Measurements from ENCODE around the gene GSE1.

The GSE1 gene

GRCh38 chr16:85656351-85657266 lies 43.5 kb downstream of the GSE1 start:
- TF ChIP-seq HDGF (IDR thresholded peaks at IDR 0.05; ENCODE audit: borderline replicate concordance), result no peak
- TF ChIP-seq ARNT (IDR thresholded peaks at IDR 0.05), result no peak
- ChIA-PET CTCF (interaction anchor here (0.6 to 0.8 kb wide), 2 partner anchors 146 to 326 kb away, joined by 3 read pairs; no protein-coding TSS in a partner anchor), POLR2A (no interaction called here)
- no peak for DNase-seq (ENCODE audit: extremely low spot score)

- ChIA-PET CTCF (no interaction called here), POLR2A (no interaction called here)
- TF ChIP-seq CTBP1 (IDR thresholded peaks at IDR 0.05; ENCODE audit: borderline replicate concordance) (no peak), NFRKB (IDR thresholded peaks at IDR 0.05) (no peak), LEF1 (IDR thresholded peaks at IDR 0.05; ENCODE audit: borderline replicate concordance) (no peak), FOXK2 (IDR thresholded peaks at IDR 0.05) (no peak), ARNT (IDR thresholded peaks at IDR 0.05) (no peak), TARDBP (IDR thresholded peaks at IDR 0.05) (no peak), PKNOX1 (IDR thresholded peaks at IDR 0.05) (no peak), SP1 (IDR thresholded peaks at IDR 0.05) (no peak), SUZ12 (IDR thresholded peaks at IDR 0.05) (no peak), ELF4 (IDR thresholded peaks at IDR 0.05) (no peak), ZNF384 (IDR thresholded peaks at IDR 0.05) (no peak), L3MBTL2 (conservative IDR thresholded peaks at IDR 0.05) (no peak), FOXA1 (IDR thresholded peaks at IDR 0.05) (no peak), BHLHE40 (IDR thresholded peaks at IDR 0.05; ENCODE audit: borderline replicate concordance) (no peak), FOXM1 (IDR thresholded peaks at IDR 0.05; ENCODE audit: borderline replicate concordance) (no peak)
- no peak for DNase-seq (ENCODE audit: extremely low spot score)
Observed at GRCh38 chr16:85657267-85657650, 44.1 kb downstream of the GSE1 start.

DNA sequence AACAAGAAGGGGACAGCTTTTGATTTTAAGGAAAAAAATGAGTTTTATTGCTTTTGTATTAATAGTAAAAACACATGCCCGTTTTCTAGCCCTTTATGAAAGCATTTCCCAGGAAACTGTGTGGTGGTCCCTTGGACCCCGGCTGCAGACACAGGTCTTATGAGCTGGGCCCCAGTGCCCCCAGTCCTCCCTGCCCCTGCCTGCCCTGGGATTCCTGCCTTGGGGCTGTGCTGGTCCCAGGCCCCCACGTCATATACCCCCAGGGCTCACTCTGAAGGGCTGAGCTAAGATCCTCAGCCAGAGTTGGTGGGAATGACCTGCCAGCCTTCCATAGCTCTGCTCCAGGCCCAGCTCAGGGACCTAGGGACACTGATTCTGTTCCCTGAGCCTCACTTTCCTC lies 44.9 kb downstream of the GSE1 start:
- no peak for TF ChIP-seq BHLHE40 (IDR thresholded peaks at IDR 0.05; ENCODE audit: borderline replicate concordance)
- no peak for TF ChIP-seq FOXM1 (IDR thresholded peaks at IDR 0.05; ENCODE audit: borderline replicate concordance)
- TF ChIP-seq LEF1 (IDR thresholded peaks at IDR 0.05; ENCODE audit: borderline replicate concordance), result no peak
- no peak for TF ChIP-seq ELF4 (IDR thresholded peaks at IDR 0.05)
- TF ChIP-seq PKNOX1 (IDR thresholded peaks at IDR 0.05), result no peak
- TF ChIP-seq ARNT (IDR thresholded peaks at IDR 0.05), result no peak
- TF ChIP-seq FOXA1 (IDR thresholded peaks at IDR 0.05), result no peak
- no peak for TF ChIP-seq CTBP1 (IDR thresholded peaks at IDR 0.05; ENCODE audit: borderline replicate concordance)
- TF ChIP-seq SP1 (IDR thresholded peaks at IDR 0.05), result no peak
- TF ChIP-seq TARDBP (IDR thresholded peaks at IDR 0.05), result no peak
- TF ChIP-seq ZNF384 (IDR thresholded peaks at IDR 0.05), result no peak
- ChIA-PET CTCF (no interaction called here), POLR2A (no interaction called here)
- no peak for DNase-seq (ENCODE audit: extremely low spot score)

- no peak for TF ChIP-seq SUZ12 (IDR thresholded peaks at IDR 0.05)
- ChIA-PET POLR2A (no interaction called here), CTCF (interaction anchor here (0.6 to 1.0 kb wide), 2 partner anchors 9 to 107 kb away, joined by 3 to 4 read pairs; no protein-coding TSS in a partner anchor)
- DNase-seq (ENCODE audit: extremely low spot score), result no peak
Observed at GRCh38 chr16:85658504-85659326, 45.6 kb downstream of the GSE1 start.

GRCh38 chr16:85659336-85659735 lies 46.2 kb downstream of the GSE1 start:
- ChIA-PET POLR2A (no interaction called here), CTCF (interaction anchor here (0.6 to 1.0 kb wide), 3 partner anchors 9 to 107 kb away, joined by 3 to 4 read pairs (median 4); no protein-coding TSS in a partner anchor)
- TF ChIP-seq ARNT (IDR thresholded peaks at IDR 0.05) (no peak), SP1 (IDR thresholded peaks at IDR 0.05) (no peak), HDGF (IDR thresholded peaks at IDR 0.05; ENCODE audit: borderline replicate concordance) (no peak), FOXK2 (IDR thresholded peaks at IDR 0.05) (no peak)
- DNase-seq (ENCODE audit: extremely low spot score), result no peak

- peak; percentile 82 for DNase-seq (ENCODE audit: extremely low spot score)
- ChIA-PET POLR2A (no interaction called here), CTCF (interaction anchor here (0.6 to 1.0 kb wide), 3 partner anchors 8 to 106 kb away, joined by 3 to 4 read pairs (median 4); no protein-coding TSS in a partner anchor)
- TF ChIP-seq ELF4 (IDR thresholded peaks at IDR 0.05), result no peak
- no peak for TF ChIP-seq FOXA1 (IDR thresholded peaks at IDR 0.05)
- TF ChIP-seq FOXM1 (IDR thresholded peaks at IDR 0.05; ENCODE audit: borderline replicate concordance), result no peak
- TF ChIP-seq CTBP1 (IDR thresholded peaks at IDR 0.05; ENCODE audit: borderline replicate concordance), result no peak
- no peak for TF ChIP-seq SP1 (IDR thresholded peaks at IDR 0.05)
- no peak for TF ChIP-seq TARDBP (IDR thresholded peaks at IDR 0.05)
- TF ChIP-seq FOXK2 (IDR thresholded peaks at IDR 0.05), result no peak
- no peak for TF ChIP-seq ZNF384 (IDR thresholded peaks at IDR 0.05)
- TF ChIP-seq NFRKB (IDR thresholded peaks at IDR 0.05), result no peak
- TF ChIP-seq LEF1 (IDR thresholded peaks at IDR 0.05; ENCODE audit: borderline replicate concordance), result no peak
- no peak for TF ChIP-seq PKNOX1 (IDR thresholded peaks at IDR 0.05)
- no peak for TF ChIP-seq ARNT (IDR thresholded peaks at IDR 0.05)
- TF ChIP-seq L3MBTL2 (conservative IDR thresholded peaks at IDR 0.05), result no peak
- TF ChIP-seq BHLHE40 (IDR thresholded peaks at IDR 0.05; ENCODE audit: borderline replicate concordance), result no peak
- TF ChIP-seq SUZ12 (IDR thresholded peaks at IDR 0.05), result no peak
Observed at GRCh38 chr16:85659805-85660511, 46.8 kb downstream of the GSE1 start.
